CD4-positive, alpha-beta T cell treated with Interleukin-15 for 1 hour (primary cell): Measurements from ENCODE around the gene ZNF614.
A peak's percentile ranks its signal among the peaks of the same experiment; 100 is the strongest.
"Not testable (repeated sequence)": the region's sequence is repeated elsewhere in the genome, so short reads cannot be mapped to it uniquely, and the experiment has no call there.

Source experiments
- DNase-seq: peaks from one replicate; pipeline ENCODE4 v3.0.0-alpha.2; 2020

Gene ZNF614

GRCh38 chr19:52028027-52028779 lies at the start of gene ZNF614:
Gene ZNF614, minus strand, starts transcription at chr19:52028379. Its CDS starts 2,634 bp downstream, at chr19:52025745.
- DNase-seq: peak; percentile 83

DNA sequence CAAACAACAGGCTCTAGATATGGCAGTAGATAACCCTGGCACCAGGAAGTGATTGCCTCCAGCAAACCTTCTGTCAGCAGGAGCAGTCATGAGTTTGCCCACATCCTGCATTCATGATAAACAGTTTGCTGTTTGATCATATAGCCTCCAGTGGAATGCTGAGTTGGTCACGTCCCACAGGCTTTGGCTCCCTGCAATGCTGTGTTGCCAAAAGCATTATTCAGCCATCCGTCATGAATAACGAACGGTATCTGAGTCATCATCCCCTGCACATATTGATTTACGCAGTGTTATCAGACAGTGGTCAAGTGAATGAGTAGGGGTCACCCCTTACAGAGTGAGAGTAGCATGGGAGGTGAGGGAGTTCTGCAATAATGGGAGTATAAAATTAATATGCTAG lies 42.3 kb upstream of the ZNF614 start:
- no peak for DNase-seq

DNA sequence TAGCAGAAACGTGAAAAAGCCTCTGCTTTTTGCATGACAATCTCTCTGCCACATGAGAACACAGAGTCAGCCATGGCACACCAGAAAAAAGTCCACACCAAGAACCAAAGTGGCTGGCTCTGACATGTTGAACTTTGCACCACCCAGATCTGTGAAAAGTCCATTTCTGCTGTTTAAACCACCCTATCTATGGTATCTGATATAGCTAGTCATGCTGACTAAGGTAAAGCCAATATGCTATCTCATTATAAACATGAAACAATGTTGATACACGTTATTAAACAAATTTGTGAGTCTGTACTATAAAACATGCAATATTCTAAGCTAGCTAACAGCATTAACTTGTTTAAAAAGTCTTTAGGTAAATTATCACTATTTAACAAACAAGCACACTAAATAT lies 41.5 kb upstream of the ZNF614 start:
- DNase-seq: no peak

GRCh38 chr19:52066258-52066863 lies 38.2 kb upstream of the ZNF614 start:
- DNase-seq: no peak

- no peak for DNase-seq
Measured at GRCh38 chr19:52065399-52065798, 37.2 kb upstream of the ZNF614 start.

DNA sequence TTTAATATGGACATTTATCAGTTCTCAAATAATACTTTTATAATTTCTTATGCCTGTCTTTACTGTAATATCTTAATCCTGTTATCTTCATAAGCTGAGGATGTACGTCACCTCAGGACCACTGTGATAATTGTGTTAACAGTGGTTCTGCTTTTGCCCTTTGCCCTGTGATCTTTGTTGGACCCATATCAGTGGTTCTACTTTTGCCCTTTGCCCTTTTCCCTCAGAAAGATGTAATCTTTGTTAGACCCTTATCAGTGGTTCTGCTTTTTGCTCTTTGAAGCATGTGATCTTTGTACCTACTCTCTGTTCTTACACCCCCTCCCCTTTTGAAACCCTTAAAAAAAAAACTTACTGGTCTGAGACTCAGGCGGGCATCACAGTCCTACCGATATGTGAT lies 28.3 kb upstream of the ZNF614 start:
- not testable (repeated sequence) for DNase-seq

GRCh38 chr19:52051736-52052135 lies 23.6 kb upstream of the ZNF614 start:
- DNase-seq: not testable (repeated sequence)

DNA sequence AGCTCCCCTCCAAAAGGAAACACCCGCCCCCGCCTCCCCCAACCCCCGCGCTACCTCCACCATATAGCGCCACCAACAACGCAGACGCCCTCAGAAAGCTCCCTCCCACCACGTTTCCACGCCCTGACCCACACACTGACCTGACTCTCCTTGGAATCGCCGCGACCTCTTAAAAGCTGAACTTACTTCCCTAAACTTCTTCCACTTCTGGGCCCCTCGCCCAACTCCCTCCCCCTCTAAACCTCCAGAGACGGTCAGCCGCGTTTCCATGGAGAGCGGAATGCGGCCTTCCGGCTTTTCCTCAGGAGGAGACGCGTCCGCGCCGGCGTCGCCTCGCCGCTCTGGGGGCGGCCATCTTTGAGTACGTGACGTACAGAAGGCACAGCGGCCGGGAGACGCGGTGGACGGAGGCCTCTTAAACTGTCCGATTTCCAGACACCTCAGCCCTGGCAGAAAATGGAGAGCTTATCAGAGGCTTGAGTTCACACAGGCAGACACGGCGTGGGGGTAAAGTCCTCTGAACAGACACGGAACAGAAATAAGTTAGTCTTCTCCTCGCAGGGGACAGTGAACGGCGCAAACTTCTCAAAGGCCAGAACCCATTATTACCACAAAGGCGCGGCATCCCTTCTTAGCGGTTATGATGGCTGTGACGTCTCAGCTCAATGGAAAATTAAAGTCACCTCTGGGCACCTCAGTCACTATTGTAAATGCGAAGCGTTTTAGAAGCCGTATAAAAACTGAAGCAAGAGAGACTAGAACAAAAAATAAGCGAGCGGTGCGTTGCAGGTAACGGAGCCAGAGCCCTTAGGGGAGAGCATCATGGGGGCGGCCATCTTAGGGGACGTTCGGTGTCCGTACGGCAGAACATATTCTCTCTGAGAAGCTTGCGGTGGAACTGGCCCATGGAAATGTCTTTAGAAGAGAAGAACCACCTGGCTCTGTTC lies 20.6 kb upstream of the ZNF614 start, which contains the start of gene ZNF432:
Gene ZNF432 (minus strand): TSS at position 284 of the 947 bp plus-strand sequence. CDS start 1,970 bp downstream, outside the sequence.
- peak; percentile 87 for DNase-seq

- DNase-seq: no peak
Measured at GRCh38 chr19:52039169-52039568, 11.0 kb upstream of the ZNF614 start.

DNA sequence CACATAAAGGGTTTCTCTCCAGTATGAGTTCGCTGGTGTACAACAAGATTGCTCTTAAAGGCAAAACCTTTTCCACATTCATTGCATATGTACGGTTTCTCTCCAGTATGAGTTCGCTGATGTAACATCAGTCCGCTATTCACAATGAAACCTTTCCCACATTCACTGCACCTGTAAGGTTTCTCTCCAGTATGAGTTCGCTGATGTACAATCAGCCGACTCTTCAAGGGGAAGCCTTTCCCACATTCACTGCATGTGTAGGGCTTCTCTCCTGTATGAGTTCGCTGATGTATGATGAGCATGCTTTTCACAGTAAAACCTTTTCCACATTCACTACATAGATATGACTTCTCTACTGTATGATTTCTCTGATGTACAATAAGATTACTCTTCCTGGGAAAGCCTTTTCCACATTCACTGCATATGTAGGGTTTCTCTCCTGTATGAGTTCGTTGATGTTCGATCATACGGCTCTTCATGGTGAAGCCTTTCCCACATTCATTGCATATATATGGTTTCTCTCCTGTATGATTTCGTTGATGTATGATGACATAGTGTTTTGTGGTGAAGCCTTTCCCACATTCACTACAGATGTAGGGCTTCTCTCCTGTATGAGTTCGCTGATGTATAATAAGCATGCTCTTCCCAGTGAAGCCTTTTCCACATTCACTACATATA lies 6.0 kb upstream of the ZNF614 start:
- DNase-seq: no peak

DNA sequence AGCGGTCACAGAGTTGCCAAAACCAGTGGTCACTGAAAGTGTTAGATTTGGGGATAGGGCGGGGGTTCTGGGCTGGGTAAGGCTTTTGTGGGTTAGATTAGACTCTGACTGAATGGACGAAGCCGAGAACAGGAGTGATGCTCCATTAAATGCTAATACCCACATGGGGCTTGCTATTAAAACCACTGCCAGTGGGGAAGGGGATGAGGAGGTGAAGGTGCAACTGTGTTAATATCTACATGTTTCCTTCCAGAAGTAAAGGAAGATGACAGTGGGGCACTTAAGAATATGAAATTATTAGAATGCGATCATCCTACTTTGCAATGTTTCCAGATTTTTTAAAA lies 573 bp upstream of the ZNF614 start:
- DNase-seq: no peak

DNA sequence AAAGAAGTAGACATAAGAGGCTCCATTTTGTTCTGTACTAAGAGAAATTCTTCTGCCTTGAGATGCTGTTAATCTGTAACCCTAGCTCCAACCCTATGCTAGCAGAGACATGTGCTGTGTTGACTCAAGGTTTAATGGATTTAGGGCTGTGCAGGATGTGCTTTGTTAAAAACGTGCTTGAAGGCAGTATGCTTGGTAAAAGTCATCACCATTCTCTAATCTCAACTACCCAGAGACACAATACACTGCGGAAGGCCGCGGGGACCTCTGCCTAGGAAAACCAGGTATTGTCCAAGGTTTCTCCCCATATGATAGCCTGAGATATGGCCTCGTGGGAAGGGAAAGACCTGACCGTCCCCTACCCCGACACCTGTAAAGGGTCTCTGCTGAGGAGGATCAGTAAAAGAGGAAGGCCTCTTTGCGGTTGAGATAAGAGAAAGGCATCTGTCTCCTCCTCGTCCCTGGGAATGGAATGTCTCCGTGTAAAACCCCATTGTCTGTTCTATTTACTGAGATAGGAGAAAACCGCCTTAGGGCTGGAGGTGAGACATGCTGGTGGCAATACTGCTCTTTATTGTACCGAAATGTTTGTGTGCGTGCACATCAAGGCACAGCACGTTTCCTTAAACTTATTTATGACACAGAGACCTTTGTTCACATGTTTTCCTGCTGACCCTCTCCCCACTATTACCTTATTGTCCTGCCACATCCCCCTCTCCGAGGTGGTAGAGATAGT lies 1.8 kb downstream of the ZNF614 start:
- DNase-seq: not testable (repeated sequence)

- not testable (repeated sequence) for DNase-seq
Measured at GRCh38 chr19:52024478-52024877, 3.7 kb downstream of the ZNF614 start.

- no peak for DNase-seq
Measured at GRCh38 chr19:52022193-52022592, 6.0 kb downstream of the ZNF614 start.

- DNase-seq: no peak
Measured at GRCh38 chr19:52020506-52020905, 7.7 kb downstream of the ZNF614 start.

GRCh38 chr19:52010674-52011073 lies 17.5 kb downstream of the ZNF614 start:
- DNase-seq: no peak

DNA sequence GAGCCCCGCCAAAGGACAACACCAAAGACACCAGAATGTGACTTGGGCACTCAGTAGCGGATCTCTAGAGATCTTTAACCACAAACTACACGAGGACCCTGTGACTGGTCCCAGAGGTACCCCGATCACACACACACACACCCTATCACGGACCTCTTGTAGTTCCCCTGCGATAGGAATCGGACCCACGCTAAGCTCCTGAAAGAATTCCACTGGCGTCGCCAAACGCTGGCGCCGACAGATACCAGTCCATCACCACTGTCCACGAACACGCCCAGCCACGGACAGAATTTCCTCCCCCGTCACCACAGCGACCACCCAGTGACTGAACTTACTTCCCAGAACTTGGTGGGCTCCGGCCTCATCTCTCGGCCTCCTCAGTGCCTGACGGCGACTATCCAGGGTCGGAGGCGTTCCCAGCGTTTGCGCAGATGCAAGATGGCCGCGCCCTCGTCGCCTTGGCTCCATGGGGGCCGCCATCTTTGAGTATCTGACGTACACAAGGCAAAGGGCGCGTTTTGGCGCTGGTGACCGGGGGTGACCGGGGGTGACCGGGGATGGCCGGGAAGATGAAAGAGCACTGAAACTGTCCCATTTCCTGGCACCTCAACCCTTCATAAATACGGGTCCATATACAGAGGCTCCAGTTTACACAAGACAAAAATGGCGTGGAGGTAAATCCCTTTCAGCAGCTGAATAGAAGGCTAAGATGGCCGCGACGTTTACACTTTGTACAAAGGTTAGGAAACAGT lies 20.2 kb downstream of the ZNF614 start, which contains the start of gene ZNF615:
Gene ZNF615 (minus strand): TSS at position 406 of the 752 bp plus-strand sequence. CDS start 4,500 bp downstream, outside the sequence.
- DNase-seq: peak; percentile 82

GRCh38 chr19:52007451-52007805 lies 20.8 kb downstream of the ZNF614 start:
- DNase-seq: no peak

GRCh38 chr19:51994048-51994644 lies 34.0 kb downstream of the ZNF614 start:
- DNase-seq: no peak

GRCh38 chr19:51993422-51993821 lies 34.8 kb downstream of the ZNF614 start:
- no peak for DNase-seq
